HL-60 (cell line): ENCODE data around the gene EMX2.

Source experiments
- DNase-seq, 2 experiments: peaks; one replicate each; pipeline ENCODE4 v3.0.0-alpha.2; 2010 to 2020; ENCODE audit warnings: low read depth in 1 of 2, low spot score in 1 of 2
- H3K27ac ChIP-seq: fragments of 250-450 bp; sonication (Bioruptor Pico); replicated peaks from 2 replicates; pipeline ENCODE4 v1.5.1; 2020; ENCODE audit warnings: mild to moderate bottlenecking, moderate library complexity
- H3K27me3 ChIP-seq: fragments of 250-450 bp; sonication (Bioruptor Pico); 2 replicates; pipeline ENCODE4 v1.5.1; 2021; ENCODE audit warnings: mild to moderate bottlenecking, moderate library complexity; ENCODE audit not compliant: insufficient read depth, poor library complexity, severe bottlenecking
- H3K4me3 ChIP-seq: replicated peaks from 2 replicates; pipeline ENCODE4 v1.5.1; 2011; ENCODE audit warnings: mild to moderate bottlenecking, control low read depth, low read length; ENCODE audit not compliant: insufficient read depth
- CTCF ChIP-seq: IDR thresholded peaks from one replicate; pipeline ENCODE4 v1.5.1; 2011; ENCODE audit warnings: low read length, control low read depth, inconsistent platforms; ENCODE audit not compliant: insufficient read depth
- GABPA ChIP-seq: IDR thresholded peaks from 2 replicates; pipeline ENCODE4 v1.6.1; 2012; ENCODE audit warnings: low read depth
- POLR2AphosphoS5 ChIP-seq: IDR thresholded peaks from 2 replicates; pipeline ENCODE4 v1.6.1; 2012; ENCODE audit warnings: low read depth
- REST ChIP-seq: IDR thresholded peaks from 2 replicates; pipeline ENCODE4 v1.6.1; 2012; ENCODE audit warnings: low read depth; ENCODE audit not compliant: insufficient replicate concordance
- SPI1 ChIP-seq: IDR thresholded peaks from 2 replicates; pipeline ENCODE4 v1.6.1; 2012; ENCODE audit warnings: low read depth, mild to moderate bottlenecking, borderline replicate concordance

EMX2 gene

GRCh38 chr10:117535298-117536071 is 7.1 kb upstream of the EMX2 start:
- Histone ChIP-seq H3K27ac (no peak overlapping the region), H3K4me3 (no peak overlapping the region), H3K27me3 (peaks cover 89% of the 10 kb centered on the region)
- TF ChIP-seq GABPA (no peak), SPI1 (no peak), POLR2AphosphoS5 (no peak), CTCF (no peak), REST (no peak)
- DNase-seq, result no peak

GRCh38 chr10:117536072-117536865 is 6.3 kb upstream of the EMX2 start:
- no peak for TF ChIP-seq CTCF
- H3K4me3 ChIP-seq, result no peak overlapping the region
- no peak for DNase-seq
- H3K27ac ChIP-seq, result no peak overlapping the region
- H3K27me3 ChIP-seq, result peaks cover 88% of the 10 kb centered on the region

GRCh38 chr10:117536866-117537435 is 5.6 kb upstream of the EMX2 start:
- no peak for DNase-seq
- Histone ChIP-seq H3K4me3 (no peak overlapping the region), H3K27me3 (peaks cover 88% of the 10 kb centered on the region), H3K27ac (no peak overlapping the region)
- TF ChIP-seq REST (no peak), SPI1 (no peak), GABPA (no peak), CTCF (no peak), POLR2AphosphoS5 (no peak)
